ENCODE measurements around the gene SCART1. TPM values are rescaled to one million over a fixed set of nuclear protein-coding genes. Genes with fewer than 3 reads are reported as not detected.

SCART1 gene
- total RNA-seq, 1 experiment from 2014 or later: 3.7 TPM

DNA sequence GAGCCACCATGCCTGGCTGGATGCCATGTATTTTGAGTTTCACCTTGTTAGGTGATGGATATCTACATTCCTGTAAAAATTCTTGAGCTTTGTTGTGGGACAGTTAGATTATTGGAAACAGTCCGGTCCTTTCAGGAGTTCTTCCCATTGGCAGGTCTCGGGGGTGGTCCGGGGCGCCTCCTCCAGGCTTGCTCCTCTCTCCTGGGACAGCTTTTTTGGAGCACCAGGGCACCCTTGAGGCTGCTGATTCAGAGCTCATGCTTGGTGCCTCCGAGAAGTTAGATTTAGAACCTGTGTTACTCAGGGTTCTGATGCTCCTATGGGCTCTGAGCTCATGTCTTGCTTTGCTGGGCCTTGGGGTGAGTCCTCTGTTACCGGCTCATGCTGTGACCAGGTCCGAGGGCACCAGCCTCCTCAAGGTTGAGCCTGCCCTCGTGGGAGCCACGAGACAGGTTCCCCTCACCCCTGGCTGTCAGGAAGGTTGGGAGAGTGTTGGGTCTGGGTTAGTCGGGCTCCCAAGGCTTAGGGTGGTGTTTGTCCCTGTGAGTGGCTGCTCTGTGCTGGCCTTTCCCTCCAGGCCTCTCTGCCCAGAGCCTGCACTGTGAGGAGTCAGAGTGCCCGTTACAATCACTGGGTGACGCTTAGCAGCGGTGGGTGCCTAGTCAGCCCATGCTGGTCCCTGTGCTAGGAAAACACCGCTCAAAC lies 35.3 kb upstream of the SCART1 start (continued):
- TF ChIP-seq, protein P1, sequence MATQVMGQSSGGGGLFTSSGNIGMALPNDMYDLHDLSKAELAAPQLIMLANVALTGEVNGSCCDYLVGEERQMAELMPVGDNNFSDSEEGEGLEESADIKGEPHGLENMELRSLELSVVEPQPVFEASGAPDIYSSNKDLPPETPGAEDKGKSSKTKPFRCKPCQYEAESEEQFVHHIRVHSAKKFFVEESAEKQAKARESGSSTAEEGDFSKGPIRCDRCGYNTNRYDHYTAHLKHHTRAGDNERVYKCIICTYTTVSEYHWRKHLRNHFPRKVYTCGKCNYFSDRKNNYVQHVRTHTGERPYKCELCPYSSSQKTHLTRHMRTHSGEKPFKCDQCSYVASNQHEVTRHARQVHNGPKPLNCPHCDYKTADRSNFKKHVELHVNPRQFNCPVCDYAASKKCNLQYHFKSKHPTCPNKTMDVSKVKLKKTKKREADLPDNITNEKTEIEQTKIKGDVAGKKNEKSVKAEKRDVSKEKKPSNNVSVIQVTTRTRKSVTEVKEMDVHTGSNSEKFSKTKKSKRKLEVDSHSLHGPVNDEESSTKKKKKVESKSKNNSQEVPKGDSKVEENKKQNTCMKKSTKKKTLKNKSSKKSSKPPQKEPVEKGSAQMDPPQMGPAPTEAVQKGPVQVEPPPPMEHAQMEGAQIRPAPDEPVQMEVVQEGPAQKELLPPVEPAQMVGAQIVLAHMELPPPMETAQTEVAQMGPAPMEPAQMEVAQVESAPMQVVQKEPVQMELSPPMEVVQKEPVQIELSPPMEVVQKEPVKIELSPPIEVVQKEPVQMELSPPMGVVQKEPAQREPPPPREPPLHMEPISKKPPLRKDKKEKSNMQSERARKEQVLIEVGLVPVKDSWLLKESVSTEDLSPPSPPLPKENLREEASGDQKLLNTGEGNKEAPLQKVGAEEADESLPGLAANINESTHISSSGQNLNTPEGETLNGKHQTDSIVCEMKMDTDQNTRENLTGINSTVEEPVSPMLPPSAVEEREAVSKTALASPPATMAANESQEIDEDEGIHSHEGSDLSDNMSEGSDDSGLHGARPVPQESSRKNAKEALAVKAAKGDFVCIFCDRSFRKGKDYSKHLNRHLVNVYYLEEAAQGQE (IDR thresholded peaks at IDR 0.05; ENCODE audit: low read depth): no peak
- TF ChIP-seq JUND (IDR thresholded peaks at IDR 0.05): no peak
- TF ChIP-seq SRF (IDR thresholded peaks at IDR 0.05; ENCODE audit: low read depth): no peak
- no peak for TF ChIP-seq SP1 (IDR thresholded peaks at IDR 0.05; ENCODE audit: low read depth)
- no peak for TF ChIP-seq SIN3A (IDR thresholded peaks at IDR 0.05; ENCODE audit: low read depth)
- TF ChIP-seq YY1 (IDR thresholded peaks at IDR 0.05; ENCODE audit: extremely low read depth, insufficient replicate concordance, low read depth, low read length): no peak
- TF ChIP-seq EZH2phosphoT487 (IDR thresholded peaks at IDR 0.05; ENCODE audit: borderline replicate concordance): no peak
- no peak for TF ChIP-seq EZH2 (IDR thresholded peaks at IDR 0.05)
- no peak for TF ChIP-seq ELF1 (IDR thresholded peaks at IDR 0.05; ENCODE audit: borderline replicate concordance, low read depth)
- no peak for TF ChIP-seq POLR2AphosphoS5 (IDR thresholded peaks at IDR 0.05; ENCODE audit: low read depth, low read length)
- no peak for TF ChIP-seq CEBPB (IDR thresholded peaks at IDR 0.05; ENCODE audit: low read depth)
- TF ChIP-seq POLR2A (IDR thresholded peaks at IDR 0.05; ENCODE audit: borderline replicate concordance, extremely low read depth, insufficient read depth, insufficient read length): no peak
- no peak for TF ChIP-seq FOSL1 (IDR thresholded peaks at IDR 0.05; ENCODE audit: low read depth)

Measured in HCT116 (cell line).